ENCODE measurements around the gene CDKL1.

The CDKL1 gene

GRCh38 chr14:50353126-50353525 is 43.6 kb downstream of the CDKL1 start:
- H3K4me3 ChIP-seq (ENCODE audit: low read length): no peak overlapping the region
- H3K9me3 ChIP-seq (ENCODE audit: control insufficient read depth, low read depth, low read length): no peaks in the 10 kb centered on the region
- no peaks in the 10 kb centered on the region for H3K36me3 ChIP-seq (ENCODE audit: control insufficient read depth, low read depth, low read length)
- H3K27me3 ChIP-seq (ENCODE audit: control insufficient read depth, insufficient read depth, low read length): no peaks in the 10 kb centered on the region
- no peak overlapping the region for H3K27ac ChIP-seq (ENCODE audit: low read length)
- H3K4me1 ChIP-seq (ENCODE audit: control insufficient read depth, low read depth, low read length): no peaks in the 10 kb centered on the region
- no peak overlapping the region for H3K9ac ChIP-seq (ENCODE audit: low read length)

- Histone ChIP-seq H3K27me3 (ENCODE audit: control insufficient read depth, insufficient read depth, low read length) (no peaks in the 10 kb centered on the region), H3K4me1 (ENCODE audit: control insufficient read depth, low read depth, low read length) (no peaks in the 10 kb centered on the region), H3K4me3 (ENCODE audit: low read length) (no peak overlapping the region), H3K9ac (ENCODE audit: low read length) (no peak overlapping the region), H3K9me3 (ENCODE audit: control insufficient read depth, low read depth, low read length) (no peaks in the 10 kb centered on the region), H3K27ac (ENCODE audit: low read length) (no peak overlapping the region), H3K36me3 (ENCODE audit: control insufficient read depth, low read depth, low read length) (no peaks in the 10 kb centered on the region)
Measured at GRCh38 chr14:50352584-50352983, 44.1 kb downstream of the CDKL1 start.

- H3K36me3 ChIP-seq (ENCODE audit: control insufficient read depth, low read depth, low read length): no peaks in the 10 kb centered on the region
- H3K4me3 ChIP-seq (ENCODE audit: low read length): no peak overlapping the region
- H3K4me1 ChIP-seq (ENCODE audit: control insufficient read depth, low read depth, low read length): no peaks in the 10 kb centered on the region
- no peaks in the 10 kb centered on the region for H3K27me3 ChIP-seq (ENCODE audit: control insufficient read depth, insufficient read depth, low read length)
- H3K9ac ChIP-seq (ENCODE audit: low read length): no peak overlapping the region
- H3K27ac ChIP-seq (ENCODE audit: low read length): no peak overlapping the region
- no peaks in the 10 kb centered on the region for H3K9me3 ChIP-seq (ENCODE audit: control insufficient read depth, low read depth, low read length)
Measured at GRCh38 chr14:50350975-50351374, 45.7 kb downstream of the CDKL1 start.

GRCh38 chr14:50348933-50349332 is 47.7 kb downstream of the CDKL1 start:
- H3K36me3 ChIP-seq (ENCODE audit: control insufficient read depth, low read depth, low read length): no peaks in the 10 kb centered on the region
- no peaks in the 10 kb centered on the region for H3K9me3 ChIP-seq (ENCODE audit: control insufficient read depth, low read depth, low read length)
- no peak overlapping the region for H3K4me3 ChIP-seq (ENCODE audit: low read length)
- no peak overlapping the region for H3K9ac ChIP-seq (ENCODE audit: low read length)
- no peaks in the 10 kb centered on the region for H3K4me1 ChIP-seq (ENCODE audit: control insufficient read depth, low read depth, low read length)
- no peak overlapping the region for H3K27ac ChIP-seq (ENCODE audit: low read length)
- no peaks in the 10 kb centered on the region for H3K27me3 ChIP-seq (ENCODE audit: control insufficient read depth, insufficient read depth, low read length)

GRCh38 chr14:50347521-50347920 is 49.2 kb downstream of the CDKL1 start:
- Histone ChIP-seq H3K27me3 (ENCODE audit: control insufficient read depth, insufficient read depth, low read length) (no peaks in the 10 kb centered on the region), H3K9ac (ENCODE audit: low read length) (no peak overlapping the region), H3K27ac (ENCODE audit: low read length) (no peak overlapping the region)

GRCh38 chr14:50345846-50346422 is 50.7 kb downstream of the CDKL1 start:
- Histone ChIP-seq H3K4me1 (ENCODE audit: control insufficient read depth, low read depth, low read length) (peaks cover 7% of the 10 kb centered on the region), H3K4me3 (ENCODE audit: low read length) (no peak overlapping the region), H3K27ac (ENCODE audit: low read length) (no peak overlapping the region), H3K36me3 (ENCODE audit: control insufficient read depth, low read depth, low read length) (no peaks in the 10 kb centered on the region), H3K9me3 (ENCODE audit: control insufficient read depth, low read depth, low read length) (no peaks in the 10 kb centered on the region), H3K9ac (ENCODE audit: low read length) (no peak overlapping the region), H3K27me3 (ENCODE audit: control insufficient read depth, insufficient read depth, low read length) (no peaks in the 10 kb centered on the region)

More at GRCh38 chr14:50347521-50347920, 49.2 kb downstream of the CDKL1 start:
- Histone ChIP-seq H3K4me3 (ENCODE audit: low read length) (no peak overlapping the region), H3K36me3 (ENCODE audit: control insufficient read depth, low read depth, low read length) (no peaks in the 10 kb centered on the region), H3K9me3 (ENCODE audit: control insufficient read depth, low read depth, low read length) (no peaks in the 10 kb centered on the region), H3K4me1 (ENCODE audit: control insufficient read depth, low read depth, low read length) (peaks cover 7% of the 10 kb centered on the region)

- Histone ChIP-seq H3K4me1 (ENCODE audit: control insufficient read depth, low read depth, low read length) (peaks cover 7% of the 10 kb centered on the region), H3K36me3 (ENCODE audit: control insufficient read depth, low read depth, low read length) (no peaks in the 10 kb centered on the region), H3K27ac (ENCODE audit: low read length) (no peak overlapping the region), H3K9ac (ENCODE audit: low read length) (no peak overlapping the region), H3K4me3 (ENCODE audit: low read length) (no peak overlapping the region), H3K27me3 (ENCODE audit: control insufficient read depth, insufficient read depth, low read length) (no peaks in the 10 kb centered on the region), H3K9me3 (ENCODE audit: control insufficient read depth, low read depth, low read length) (no peaks in the 10 kb centered on the region)
Measured at GRCh38 chr14:50344876-50345563, 51.7 kb downstream of the CDKL1 start.

- Histone ChIP-seq H3K9ac (ENCODE audit: low read length) (no peak overlapping the region), H3K9me3 (ENCODE audit: control insufficient read depth, low read depth, low read length) (no peaks in the 10 kb centered on the region), H3K27me3 (ENCODE audit: control insufficient read depth, insufficient read depth, low read length) (no peaks in the 10 kb centered on the region), H3K27ac (ENCODE audit: low read length) (no peak overlapping the region), H3K4me1 (ENCODE audit: control insufficient read depth, low read depth, low read length) (peaks cover 7% of the 10 kb centered on the region), H3K4me3 (ENCODE audit: low read length) (no peak overlapping the region), H3K36me3 (ENCODE audit: control insufficient read depth, low read depth, low read length) (no peaks in the 10 kb centered on the region)
Measured at GRCh38 chr14:50344116-50344775, 52.4 kb downstream of the CDKL1 start.

GRCh38 chr14:50343434-50343833 is 53.2 kb downstream of the CDKL1 start:
- Histone ChIP-seq H3K4me3 (ENCODE audit: low read length) (no peak overlapping the region), H3K27me3 (ENCODE audit: control insufficient read depth, insufficient read depth, low read length) (no peaks in the 10 kb centered on the region), H3K27ac (ENCODE audit: low read length) (no peak overlapping the region), H3K36me3 (ENCODE audit: control insufficient read depth, low read depth, low read length) (no peaks in the 10 kb centered on the region), H3K9me3 (ENCODE audit: control insufficient read depth, low read depth, low read length) (no peaks in the 10 kb centered on the region), H3K4me1 (ENCODE audit: control insufficient read depth, low read depth, low read length) (peaks cover 7% of the 10 kb centered on the region), H3K9ac (ENCODE audit: low read length) (no peak overlapping the region)

GRCh38 chr14:50342221-50343078 is 54.2 kb downstream of the CDKL1 start:
- Histone ChIP-seq H3K27ac (ENCODE audit: low read length) (no peak overlapping the region), H3K9ac (ENCODE audit: low read length) (no peak overlapping the region), H3K9me3 (ENCODE audit: control insufficient read depth, low read depth, low read length) (no peaks in the 10 kb centered on the region), H3K4me1 (ENCODE audit: control insufficient read depth, low read depth, low read length) (peaks cover 7% of the 10 kb centered on the region), H3K27me3 (ENCODE audit: control insufficient read depth, insufficient read depth, low read length) (no peaks in the 10 kb centered on the region), H3K36me3 (ENCODE audit: control insufficient read depth, low read depth, low read length) (no peaks in the 10 kb centered on the region), H3K4me3 (ENCODE audit: low read length) (no peak overlapping the region)

GRCh38 chr14:50340963-50341362 is 55.7 kb downstream of the CDKL1 start:
- no peak overlapping the region for H3K4me3 ChIP-seq (ENCODE audit: low read length)
- peaks cover 13% of the 10 kb centered on the region for H3K4me1 ChIP-seq (ENCODE audit: control insufficient read depth, low read depth, low read length)
- no peaks in the 10 kb centered on the region for H3K9me3 ChIP-seq (ENCODE audit: control insufficient read depth, low read depth, low read length)
- no peaks in the 10 kb centered on the region for H3K36me3 ChIP-seq (ENCODE audit: control insufficient read depth, low read depth, low read length)
- no peaks in the 10 kb centered on the region for H3K27me3 ChIP-seq (ENCODE audit: control insufficient read depth, insufficient read depth, low read length)
- no peak overlapping the region for H3K27ac ChIP-seq (ENCODE audit: low read length)
- no peak overlapping the region for H3K9ac ChIP-seq (ENCODE audit: low read length)

All from iPS-18a (cell line).